SW 1271 (cell line): ENCODE data around the gene ZBTB47.

ENCODE experiments used
- DNase-seq, 2 experiments: peaks; one replicate each; lab custom pipeline; 2025; lab: John Stamatoyannopoulos, UW

Gene ZBTB47

GRCh38 chr3:42699511-42699971 lies 46.0 kb downstream of the ZBTB47 start:
- no peak for DNase-seq

- no peak for DNase-seq
Observed at GRCh38 chr3:42700366-42701288, 47.1 kb downstream of the ZBTB47 start.

- DNase-seq = no peak
Observed at GRCh38 chr3:42701371-42702065, 48.0 kb downstream of the ZBTB47 start.

- DNase-seq = no peak
Observed at GRCh38 chr3:42702066-42702951, 48.8 kb downstream of the ZBTB47 start, which contains the start of gene HHATL. HHATL (minus strand) TSS chr3:42702798; CDS start chr3:42700826, 1,972 bp downstream.

- DNase-seq = no peak
Observed at GRCh38 chr3:42702982-42703694, 49.6 kb downstream of the ZBTB47 start.

GRCh38 chr3:42703695-42704025 lies 50.2 kb downstream of the ZBTB47 start:
- no peak for DNase-seq

- DNase-seq = no peak
Observed at GRCh38 chr3:42704136-42704841, 50.8 kb downstream of the ZBTB47 start.

- DNase-seq = no peak
Observed at GRCh38 chr3:42705058-42705767, 51.7 kb downstream of the ZBTB47 start.

- no peak for DNase-seq
Observed at GRCh38 chr3:42705962-42706585, 52.6 kb downstream of the ZBTB47 start.

GRCh38 chr3:42706721-42707619 lies 53.5 kb downstream of the ZBTB47 start:
- no peak for DNase-seq

- DNase-seq = no peak
Observed at GRCh38 chr3:42707620-42708355, 54.3 kb downstream of the ZBTB47 start.

GRCh38 chr3:42708611-42709151 lies 55.2 kb downstream of the ZBTB47 start:
- no peak for DNase-seq

- DNase-seq = no peak
Observed at GRCh38 chr3:42709621-42710020, 56.1 kb downstream of the ZBTB47 start.

- no peak for DNase-seq
Observed at GRCh38 chr3:42710323-42711021, 57.0 kb downstream of the ZBTB47 start.

GRCh38 chr3:42711491-42712343 lies 58.2 kb downstream of the ZBTB47 start:
- no peak for DNase-seq

- no peak for DNase-seq
Observed at GRCh38 chr3:42712344-42712648, 58.8 kb downstream of the ZBTB47 start.
